LNCaP clone FGC (cell line): ENCODE measurements around the gene ADCY4.

Experiments
- DNase-seq: peaks from one replicate; pipeline ENCODE4 v3.0.0-alpha.2; 2011; ENCODE audit warnings: low read depth
- H3K4me3 ChIP-seq: 2 replicates; pipeline ENCODE4 v1.5.1; 2011; ENCODE audit warnings: mild to moderate bottlenecking, low read depth, low read length, control low read depth
- TF ChIP-seq, protein P1 (sequence below): IDR thresholded peaks from 2 replicates; pipeline ENCODE4 v1.5.1; 2012; ENCODE audit warnings: mild to moderate bottlenecking; ENCODE audit not compliant: control insufficient read depth, insufficient read depth; ENCODE audit errors: extremely low read depth

ADCY4 gene

DNA sequence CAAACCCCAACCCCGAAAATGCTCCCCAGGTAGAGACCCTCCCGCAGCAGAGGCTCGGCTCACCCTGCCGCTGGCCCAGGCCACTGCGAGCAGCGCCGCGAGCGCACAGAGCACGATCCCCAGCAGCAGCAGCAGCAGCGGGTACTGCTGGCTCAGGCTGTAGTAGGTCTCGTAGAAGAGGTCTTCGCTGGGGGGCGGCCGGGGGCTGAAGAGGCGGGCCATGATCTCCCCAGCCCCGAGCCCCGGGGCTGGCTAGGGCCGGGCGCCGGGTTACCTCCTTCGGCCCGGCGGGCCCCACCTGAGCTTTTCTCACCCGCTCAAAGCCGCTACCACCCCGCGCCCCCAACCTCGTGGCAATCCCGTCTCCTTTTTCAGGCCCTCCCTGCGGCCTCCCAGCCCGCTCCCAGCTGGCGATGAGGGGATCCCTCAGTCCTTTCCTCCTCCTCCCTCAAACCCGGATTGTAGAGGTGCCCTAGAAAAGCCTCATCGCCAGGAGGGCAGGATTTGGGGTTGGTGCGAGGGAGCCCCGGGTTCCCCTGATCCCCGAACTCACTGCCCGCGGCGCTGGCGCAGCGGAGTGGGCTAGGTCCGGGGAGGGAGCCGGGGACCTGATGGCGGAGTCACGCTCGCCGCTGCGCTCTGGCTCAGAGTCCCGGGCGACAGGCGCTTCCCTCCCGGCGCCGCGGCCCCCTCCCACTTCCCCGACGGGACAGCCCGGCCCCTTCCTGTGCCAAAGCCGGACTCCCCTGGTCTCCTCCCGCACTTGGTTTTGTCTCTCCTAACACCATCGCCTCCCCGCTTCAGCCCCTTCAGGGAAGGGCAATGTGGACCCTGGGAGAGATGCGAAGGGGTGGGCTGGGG is at the start of gene ADCY4:
ADCY4 (minus strand) TSS at position 641 of the 861 bp plus-strand sequence; CDS start at position 222, 419 bp downstream.
- no peak for DNase-seq
- no peak within 1 kb of the TSS for H3K4me3 ChIP-seq
- TF ChIP-seq, protein P1, sequence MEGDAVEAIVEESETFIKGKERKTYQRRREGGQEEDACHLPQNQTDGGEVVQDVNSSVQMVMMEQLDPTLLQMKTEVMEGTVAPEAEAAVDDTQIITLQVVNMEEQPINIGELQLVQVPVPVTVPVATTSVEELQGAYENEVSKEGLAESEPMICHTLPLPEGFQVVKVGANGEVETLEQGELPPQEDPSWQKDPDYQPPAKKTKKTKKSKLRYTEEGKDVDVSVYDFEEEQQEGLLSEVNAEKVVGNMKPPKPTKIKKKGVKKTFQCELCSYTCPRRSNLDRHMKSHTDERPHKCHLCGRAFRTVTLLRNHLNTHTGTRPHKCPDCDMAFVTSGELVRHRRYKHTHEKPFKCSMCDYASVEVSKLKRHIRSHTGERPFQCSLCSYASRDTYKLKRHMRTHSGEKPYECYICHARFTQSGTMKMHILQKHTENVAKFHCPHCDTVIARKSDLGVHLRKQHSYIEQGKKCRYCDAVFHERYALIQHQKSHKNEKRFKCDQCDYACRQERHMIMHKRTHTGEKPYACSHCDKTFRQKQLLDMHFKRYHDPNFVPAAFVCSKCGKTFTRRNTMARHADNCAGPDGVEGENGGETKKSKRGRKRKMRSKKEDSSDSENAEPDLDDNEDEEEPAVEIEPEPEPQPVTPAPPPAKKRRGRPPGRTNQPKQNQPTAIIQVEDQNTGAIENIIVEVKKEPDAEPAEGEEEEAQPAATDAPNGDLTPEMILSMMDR, result no peak

DNA sequence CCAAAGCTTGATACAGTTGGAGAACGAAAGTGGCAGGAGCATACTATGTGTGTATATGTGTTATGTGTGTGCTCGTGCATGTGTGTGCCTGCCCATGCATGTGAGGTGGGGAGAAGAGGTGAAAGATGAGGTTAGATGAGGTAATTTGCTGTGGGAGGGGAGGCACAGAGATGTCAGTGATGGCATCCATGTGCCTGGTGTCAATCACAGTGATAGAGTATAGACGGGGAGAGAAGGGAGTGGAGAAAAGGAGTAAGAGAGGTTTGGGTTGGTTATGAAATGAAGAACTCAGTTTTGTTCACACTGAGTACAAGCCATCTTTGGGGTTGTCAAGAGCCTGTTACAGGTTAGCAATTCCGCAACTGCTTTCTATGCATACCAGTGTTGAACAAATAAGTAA is 49.3 kb upstream of the ADCY4 start:
- no peak overlapping the region for H3K4me3 ChIP-seq
- TF ChIP-seq, protein P1, result no peak
- no peak for DNase-seq

DNA sequence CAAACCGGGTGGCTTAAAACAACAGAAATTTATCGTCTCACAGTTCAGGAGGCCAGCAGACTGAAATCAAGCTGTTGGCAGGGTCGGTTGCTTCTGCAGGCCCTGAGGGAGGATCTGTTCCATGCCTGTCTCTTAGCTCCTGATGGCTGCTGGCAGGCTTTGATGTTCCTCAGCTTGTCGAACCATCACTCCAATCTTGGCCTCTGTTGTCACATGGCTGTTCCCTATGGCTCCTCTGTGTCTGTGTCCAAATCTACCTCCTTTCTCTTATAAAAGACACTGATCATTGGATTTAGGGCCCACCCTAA is 47.1 kb upstream of the ADCY4 start:
- no peak overlapping the region for H3K4me3 ChIP-seq
- no peak for DNase-seq
- TF ChIP-seq, protein P1, result no peak

DNA sequence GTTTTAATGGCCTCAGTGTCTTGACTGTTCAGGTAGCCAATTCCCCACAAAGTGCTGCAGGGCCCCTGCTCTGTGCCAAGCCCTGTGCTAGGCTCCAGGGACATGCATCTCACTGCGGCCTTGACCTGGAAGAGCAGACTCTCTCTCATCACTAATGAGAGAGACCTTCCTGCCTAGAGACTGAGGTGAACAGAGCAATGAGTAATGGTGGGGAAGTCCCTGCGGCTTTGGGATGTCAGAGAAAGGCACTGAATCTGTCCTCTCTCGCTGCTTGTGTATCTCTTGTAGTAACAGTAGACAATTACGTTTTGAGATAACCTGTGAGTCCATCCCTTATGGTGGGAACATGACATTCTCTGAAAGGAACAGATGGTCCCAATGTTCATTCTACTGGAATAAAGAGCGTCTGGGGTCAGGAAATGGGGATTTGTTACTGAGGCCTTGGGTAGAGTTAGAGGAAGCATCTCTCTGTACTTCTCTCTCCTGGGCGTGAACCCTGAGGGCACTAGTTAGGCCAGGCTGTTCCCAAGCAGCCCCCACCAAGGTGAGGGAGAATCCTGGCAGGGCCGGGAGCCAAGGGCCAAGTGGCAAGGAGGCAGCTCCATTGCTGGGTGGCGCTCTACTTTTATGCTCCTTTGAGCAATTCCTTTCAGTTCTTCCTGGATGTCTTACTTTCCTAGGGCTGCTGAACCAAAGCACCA is 46.6 kb upstream of the ADCY4 start:
- TF ChIP-seq, protein P1, result no peak
- H3K4me3 ChIP-seq, result no peak overlapping the region
- DNase-seq, result no peak

DNA sequence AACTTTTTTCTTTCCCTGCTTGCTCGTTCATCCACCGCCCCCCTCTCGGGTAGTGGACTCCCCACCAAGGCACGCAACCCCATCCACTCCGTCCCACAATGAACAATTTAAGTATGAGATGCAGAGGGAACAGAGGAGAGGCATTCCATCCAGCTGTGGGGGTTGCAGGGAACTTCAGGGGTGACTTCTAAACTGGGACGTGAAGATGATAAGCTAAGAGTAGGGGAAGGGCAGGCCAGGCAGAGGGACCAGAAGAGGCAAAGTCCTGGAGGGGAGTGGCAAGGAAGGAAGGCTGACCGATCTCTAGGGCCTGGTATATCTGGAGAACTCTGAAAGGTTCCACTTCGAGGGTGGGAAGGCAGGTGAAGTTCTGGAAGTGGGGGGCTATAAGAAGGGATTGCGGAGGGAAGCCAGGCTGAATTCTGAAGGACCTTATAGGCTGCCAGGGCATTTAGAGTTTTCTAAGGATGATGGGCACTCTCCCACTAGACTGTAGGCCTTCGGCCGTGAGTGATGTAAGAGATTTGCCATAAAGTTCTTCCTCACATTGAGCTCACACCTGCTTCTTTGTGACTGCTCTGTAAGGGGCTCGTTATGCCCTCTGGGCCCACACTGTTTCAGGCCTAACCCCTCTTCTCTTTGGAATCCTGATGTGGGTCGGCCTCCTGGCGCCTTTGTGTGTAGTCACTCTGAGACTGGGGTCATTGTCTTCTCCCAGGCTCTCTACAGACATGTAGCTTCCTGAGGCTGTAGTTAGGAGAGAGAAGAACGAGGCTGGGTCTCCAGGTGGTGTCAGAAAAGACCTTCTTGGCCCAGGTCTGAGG is 45.2 kb upstream of the ADCY4 start:
- H3K4me3 ChIP-seq, result no peak overlapping the region
- no peak for DNase-seq
- TF ChIP-seq, protein P1, result no peak

DNA sequence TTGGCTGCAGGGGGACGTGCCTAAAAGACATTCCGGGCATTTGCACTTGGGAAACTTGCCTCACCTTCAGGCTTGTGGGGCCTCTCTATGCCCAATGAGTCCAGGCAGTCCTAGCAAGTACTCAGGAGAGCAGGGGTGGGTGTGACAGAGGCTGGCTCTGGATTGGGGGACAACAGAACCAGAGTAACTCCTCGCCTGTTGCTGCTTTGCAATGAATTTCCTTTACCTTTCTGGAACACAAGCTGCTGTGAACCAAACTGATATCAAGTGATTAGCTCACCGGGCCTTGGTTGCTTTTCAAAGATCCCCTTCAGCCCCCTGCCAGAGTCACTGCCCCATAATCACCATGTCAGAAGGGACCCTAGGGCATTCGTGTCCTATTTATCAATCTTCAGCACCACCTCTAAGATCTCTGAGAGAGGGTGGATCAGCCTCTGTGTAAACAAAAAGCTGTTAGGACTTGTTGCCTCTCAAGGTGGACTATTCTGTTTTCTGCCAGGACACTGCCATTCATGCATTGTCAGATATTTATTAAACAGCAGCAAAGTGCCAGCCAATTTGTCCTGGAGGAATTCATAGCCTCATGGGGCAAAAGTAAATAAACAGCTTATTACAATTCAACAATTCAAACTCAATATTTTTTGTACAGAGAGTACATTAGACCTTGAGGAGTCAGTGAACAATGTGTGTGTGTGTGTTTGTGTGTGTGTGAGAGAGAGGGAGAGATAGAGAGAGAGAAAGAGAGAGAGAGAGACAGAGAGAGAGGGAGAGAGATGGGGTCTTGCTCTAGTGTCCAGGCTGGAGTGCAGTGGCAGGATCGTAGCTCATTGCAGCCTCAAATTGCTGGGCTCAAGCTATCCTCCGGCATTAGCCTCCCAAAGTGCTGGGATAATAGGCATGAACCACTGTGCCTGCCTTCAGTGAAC is 44.4 kb upstream of the ADCY4 start:
- H3K4me3 ChIP-seq, result no peak overlapping the region
- DNase-seq, result no peak
- TF ChIP-seq, protein P1, result no peak
